ENCODE results near the gene CAMTA1.

The CAMTA1 gene

DNA sequence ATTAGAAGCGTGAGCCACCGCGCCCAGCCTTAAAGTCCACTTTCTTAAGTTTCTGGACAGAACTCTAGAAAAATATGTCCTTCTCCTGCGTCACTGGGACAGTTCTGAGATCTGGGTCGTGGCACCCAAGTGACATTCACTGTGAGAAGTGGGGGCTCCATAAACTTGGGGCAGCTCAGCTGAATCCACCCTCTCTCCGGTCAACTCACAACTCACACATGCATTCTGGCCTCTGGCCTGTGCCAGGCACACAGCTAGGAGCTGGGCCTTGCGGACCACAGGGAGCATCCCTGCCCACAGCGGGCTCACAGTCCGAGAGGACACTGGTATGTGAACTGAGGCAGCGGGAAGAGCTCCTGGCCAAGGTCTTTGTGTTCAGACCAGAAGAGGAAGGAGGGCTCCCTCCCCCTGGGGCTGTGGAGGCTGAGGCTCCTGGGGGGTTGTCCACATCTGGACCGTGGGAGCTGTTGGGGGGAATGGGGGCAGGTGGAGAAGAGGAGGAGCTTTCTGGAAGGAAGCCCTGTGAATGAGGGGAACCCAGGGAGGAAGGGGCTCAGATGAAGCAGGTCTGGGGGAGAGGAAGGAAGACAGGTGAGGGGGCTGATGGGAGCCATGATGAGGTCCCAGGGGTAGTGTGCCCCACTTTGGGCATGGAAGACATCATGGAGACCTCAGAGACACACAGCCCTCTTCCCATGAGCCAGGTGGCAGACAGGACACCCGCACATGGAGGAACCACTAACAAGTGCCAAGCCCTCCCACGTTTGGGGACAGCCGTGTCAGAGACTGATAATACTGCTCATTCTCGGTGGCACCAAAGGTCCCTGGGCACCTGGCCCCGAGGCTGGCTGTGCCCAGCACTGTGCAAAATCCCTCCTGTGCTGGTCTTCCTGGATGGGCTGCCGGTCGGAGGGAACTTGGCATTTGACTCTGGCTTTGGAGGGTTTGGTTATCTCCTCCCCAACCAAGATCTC, 794.9 kb downstream of the CAMTA1 start:
- no peak overlapping the region for H3K4me3 ChIP-seq (ENCODE audit: low read length)
- no peak for TF ChIP-seq ZNF274 (IDR thresholded peaks at IDR 0.05; ENCODE audit: low read depth, low read length)

DNA sequence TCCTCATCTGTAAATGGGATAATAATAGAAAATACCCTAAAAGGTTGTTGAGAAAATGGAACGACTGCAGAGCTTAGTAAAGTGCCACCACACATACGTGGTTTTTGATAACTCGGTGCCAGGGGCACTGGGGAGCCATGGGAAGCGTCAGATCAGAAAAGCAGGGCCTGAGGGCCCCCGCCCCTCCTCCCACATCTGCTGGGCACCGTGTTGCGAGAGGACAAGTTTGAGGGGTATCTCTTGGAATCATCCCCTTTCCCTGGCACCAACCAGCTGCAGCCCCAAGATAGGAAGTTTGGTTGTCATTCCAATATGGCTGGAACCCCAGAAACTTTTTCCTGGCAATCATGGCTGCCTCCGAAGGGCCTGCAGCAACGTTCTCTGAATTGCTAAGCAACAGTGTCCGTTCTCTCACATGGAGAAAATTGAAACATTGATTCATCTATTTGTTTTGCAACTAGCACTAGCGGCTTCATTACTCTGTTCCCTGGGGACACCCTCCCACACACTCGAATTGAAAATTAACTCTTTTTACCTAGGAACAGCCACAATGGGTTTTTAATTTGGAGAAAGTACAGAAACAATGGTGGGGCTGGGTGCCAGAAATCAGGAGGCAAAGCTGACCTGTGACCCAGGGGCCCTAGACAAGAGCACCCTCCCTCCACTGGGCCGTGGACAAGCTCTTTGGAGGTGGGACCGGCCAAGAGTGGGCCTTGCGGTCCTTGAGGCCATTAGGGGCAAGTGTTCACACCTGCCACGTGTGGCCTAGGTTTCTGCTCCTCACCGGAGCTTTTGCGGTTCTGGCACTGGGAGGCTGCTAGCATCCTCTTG, 795.9 kb downstream of the CAMTA1 start:
- H3K4me3 ChIP-seq (ENCODE audit: low read length): no peak overlapping the region

GRCh38 chr1:7581754-7582459, 796.7 kb downstream of the CAMTA1 start:
- H3K4me3 ChIP-seq (ENCODE audit: low read length): no peak overlapping the region
- TF ChIP-seq ZNF274 (IDR thresholded peaks at IDR 0.05; ENCODE audit: low read depth, low read length): no peak

More for the DNA sequence above, 795.9 kb downstream of the CAMTA1 start:
- TF ChIP-seq ZNF274 (IDR thresholded peaks at IDR 0.05; ENCODE audit: low read depth, low read length): no peak

DNA sequence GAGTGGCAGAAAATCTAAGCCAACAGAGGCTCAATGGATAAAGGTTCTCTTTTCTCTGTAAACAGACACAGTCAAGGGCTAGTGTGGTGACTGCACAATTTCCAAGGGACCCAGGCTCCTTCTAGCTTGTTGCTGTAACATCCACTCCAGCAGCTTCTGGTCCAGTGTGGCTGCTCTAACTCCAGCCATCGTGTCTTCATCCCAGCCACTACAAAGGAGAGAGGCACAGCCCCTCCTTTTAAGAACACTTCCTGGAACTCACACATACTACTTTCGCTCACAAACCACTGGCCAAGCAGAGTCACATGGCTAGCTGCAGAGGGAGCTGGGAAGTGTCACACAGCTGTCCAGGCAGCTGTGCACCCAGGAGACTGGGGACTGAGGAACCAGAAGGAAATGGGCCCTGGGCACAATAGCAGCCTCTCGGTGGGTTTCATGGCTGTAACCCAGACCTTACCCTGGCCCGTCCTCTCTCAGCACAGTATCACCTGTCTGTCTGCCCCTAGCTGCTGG, 797.3 kb downstream of the CAMTA1 start:
- TF ChIP-seq ZNF274 (IDR thresholded peaks at IDR 0.05; ENCODE audit: low read depth, low read length): no peak
- no peak overlapping the region for H3K4me3 ChIP-seq (ENCODE audit: low read length)

DNA sequence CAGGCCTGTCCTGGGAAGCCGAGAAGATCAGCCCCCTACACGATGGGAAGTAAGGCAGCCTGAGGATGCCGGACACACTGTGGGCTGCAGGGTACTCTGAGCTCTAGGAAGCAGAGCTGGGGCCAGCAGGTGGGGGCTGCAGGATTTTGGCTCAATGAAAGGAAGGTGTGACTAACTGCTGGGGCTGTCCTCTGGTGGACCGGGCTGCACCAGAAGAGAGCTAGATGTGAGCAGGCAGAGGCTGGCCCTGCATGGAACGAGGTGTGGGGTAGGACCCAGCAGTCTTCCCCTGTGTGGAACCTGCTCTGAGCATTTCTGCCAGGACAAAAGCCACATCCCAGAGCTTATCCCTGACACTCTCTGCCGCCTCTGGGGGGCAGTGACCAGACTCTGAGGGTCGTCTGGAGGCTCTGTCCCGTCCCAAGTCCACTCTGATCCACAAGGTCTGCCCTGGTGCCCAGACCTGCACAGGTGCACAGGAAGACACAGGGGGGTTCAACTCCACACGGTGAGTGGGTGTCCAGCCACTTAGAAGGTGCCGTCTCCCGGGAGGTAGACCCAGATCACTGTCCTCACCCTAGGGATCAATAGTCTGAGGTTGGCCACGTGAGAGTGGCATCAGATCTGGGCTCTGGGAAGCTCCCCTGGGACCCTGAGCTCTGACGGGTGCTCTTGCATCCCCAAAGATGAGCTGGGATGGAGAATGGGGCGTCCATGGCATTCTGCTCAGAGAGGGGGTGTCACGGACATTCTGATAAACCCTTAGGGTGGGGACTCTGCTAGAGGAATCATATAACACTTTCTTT, 798.2 kb downstream of the CAMTA1 start:
- no peak for TF ChIP-seq ZNF274 (IDR thresholded peaks at IDR 0.05; ENCODE audit: low read depth, low read length)
- no peak overlapping the region for H3K4me3 ChIP-seq (ENCODE audit: low read length)

DNA sequence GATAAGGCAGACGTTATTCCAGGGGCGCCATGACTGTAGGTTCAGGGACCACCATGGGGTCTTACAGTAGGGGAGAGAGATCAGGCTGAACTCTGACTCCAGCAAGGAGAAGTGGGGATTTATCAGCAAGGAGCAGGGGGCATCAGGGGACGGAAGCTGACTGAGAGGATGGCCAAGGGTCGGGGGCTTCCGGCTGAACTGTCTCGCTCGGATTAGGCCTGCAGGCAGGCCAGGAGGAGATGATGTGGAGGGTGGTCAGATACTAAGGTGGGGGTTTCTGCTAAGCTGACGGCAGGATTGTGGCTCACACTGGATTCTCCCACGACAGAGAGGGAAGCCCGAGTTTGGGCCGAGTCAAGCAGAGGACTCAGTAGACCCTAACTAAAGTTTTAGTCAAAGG, 798.9 kb downstream of the CAMTA1 start:
- no peak overlapping the region for H3K4me3 ChIP-seq (ENCODE audit: low read length)
- no peak for TF ChIP-seq ZNF274 (IDR thresholded peaks at IDR 0.05; ENCODE audit: low read depth, low read length)

DNA sequence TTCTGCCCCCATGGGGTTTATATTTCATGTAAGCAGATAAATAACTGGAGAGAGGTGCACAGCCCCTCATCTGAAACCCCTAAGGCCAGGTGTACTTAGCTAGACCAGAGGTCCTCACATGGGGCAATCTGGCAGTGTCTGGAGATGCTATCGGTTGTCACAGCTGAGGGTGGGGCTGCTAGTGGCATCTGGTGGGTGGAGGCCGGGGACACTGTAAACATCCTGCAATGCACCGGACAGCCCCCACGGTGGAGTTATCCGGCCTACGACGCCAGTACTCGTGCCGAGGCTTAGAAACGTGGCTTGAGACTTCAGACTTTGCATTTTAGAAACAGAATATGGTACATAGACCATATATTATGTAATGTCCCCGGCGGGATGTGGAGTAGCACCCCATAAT, 799.4 kb downstream of the CAMTA1 start:
- TF ChIP-seq ZNF274 (IDR thresholded peaks at IDR 0.05; ENCODE audit: low read depth, low read length): no peak

GRCh38 chr1:7585216-7585907, 800.1 kb downstream of the CAMTA1 start:
- no peak for TF ChIP-seq ZNF274 (IDR thresholded peaks at IDR 0.05; ENCODE audit: low read depth, low read length)
- no peak overlapping the region for H3K4me3 ChIP-seq (ENCODE audit: low read length)

More for the DNA sequence above, 799.4 kb downstream of the CAMTA1 start:
- H3K4me3 ChIP-seq (ENCODE audit: low read length): no peak overlapping the region

DNA sequence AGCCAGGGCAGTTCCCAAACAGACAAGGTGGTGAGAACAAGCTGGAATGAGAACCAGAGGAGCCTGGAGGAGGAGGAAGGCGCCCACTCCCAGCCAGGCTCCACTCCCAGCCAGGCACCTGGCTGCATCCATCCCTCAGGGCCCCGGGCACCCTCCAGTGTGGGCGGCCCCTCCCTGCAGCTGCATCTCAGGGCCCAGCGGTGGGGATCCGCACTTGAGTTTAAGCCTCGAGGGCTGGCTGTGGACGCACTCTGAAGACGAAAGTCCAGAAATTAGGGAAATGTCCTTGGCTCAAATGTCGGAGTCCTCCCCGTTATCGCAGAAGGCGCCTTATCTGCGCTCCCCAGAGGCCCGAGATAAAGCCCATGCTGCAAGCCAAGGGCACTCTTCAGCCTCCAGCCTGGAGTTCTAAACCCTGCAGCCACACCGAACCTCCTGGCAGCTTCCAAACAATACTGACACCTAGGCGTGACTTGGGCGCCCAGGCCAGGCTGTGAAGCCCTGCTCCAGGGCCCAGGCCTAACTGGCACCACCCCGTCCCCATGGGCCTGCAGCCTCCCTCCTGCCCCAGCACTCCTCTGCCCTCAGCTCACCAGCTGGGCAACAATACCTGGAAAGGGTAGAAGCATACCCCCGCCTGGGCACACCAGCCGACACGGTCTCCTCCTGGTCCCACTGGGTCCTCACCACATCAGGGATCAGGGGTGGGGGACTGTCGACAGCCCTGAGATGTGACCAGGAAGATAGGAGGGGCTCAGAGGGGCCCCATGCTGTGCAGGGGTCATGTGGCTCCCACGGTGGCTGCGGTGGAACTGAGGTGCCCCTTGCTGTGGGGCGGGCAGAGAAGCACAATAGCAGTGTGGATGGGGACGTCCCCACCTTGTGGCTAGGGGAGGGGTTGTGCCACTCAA, 801.0 kb downstream of the CAMTA1 start:
- TF ChIP-seq ZNF274 (IDR thresholded peaks at IDR 0.05; ENCODE audit: low read depth, low read length): no peak

GRCh38 chr1:7587108-7587772, 802.0 kb downstream of the CAMTA1 start:
- no peak for TF ChIP-seq ZNF274 (IDR thresholded peaks at IDR 0.05; ENCODE audit: low read depth, low read length)
- H3K4me3 ChIP-seq (ENCODE audit: low read length): no peak overlapping the region

More for the DNA sequence above, 801.0 kb downstream of the CAMTA1 start:
- no peak overlapping the region for H3K4me3 ChIP-seq (ENCODE audit: low read length)

Measured in GM08714 (cell line).